Ammon's horn (tissue), 1 donor: Measurements from ENCODE around the gene CYSLTR2.
"Not testable (repeated sequence)": the region's sequence is repeated elsewhere in the genome, so short reads cannot be mapped to it uniquely, and the experiment has no call there.

ENCODE experiments used
- DNase-seq: peaks from one replicate; pipeline ENCODE4 v3.0.0-alpha.2; 2016; ENCODE audit warnings: low spot score

CYSLTR2 gene

GRCh38 chr13:48695776-48696175, 42.0 kb downstream of the CYSLTR2 start:
- no peak for DNase-seq

DNA sequence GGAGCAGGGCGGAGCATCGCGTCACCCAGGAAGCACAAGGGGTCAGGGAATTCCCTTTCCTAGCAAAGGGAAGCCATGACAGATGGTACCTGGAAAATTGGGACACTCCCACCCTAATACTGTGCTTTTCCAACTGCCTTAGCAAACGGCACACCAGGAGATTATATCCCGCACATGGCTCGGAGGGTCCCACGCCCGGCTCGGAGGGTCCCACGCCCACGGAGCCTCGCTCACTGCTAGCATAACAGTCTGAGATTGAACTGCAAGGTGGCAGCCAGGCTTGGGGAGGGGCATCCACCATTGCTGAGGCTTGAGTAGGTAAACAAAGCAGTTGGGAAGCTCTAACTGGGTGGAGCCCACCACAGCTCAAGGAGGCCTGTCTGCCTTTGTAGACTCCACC, 42.9 kb downstream of the CYSLTR2 start:
- not testable (repeated sequence) for DNase-seq

GRCh38 chr13:48707405-48707804, 53.7 kb downstream of the CYSLTR2 start:
- DNase-seq: no peak

GRCh38 chr13:48708764-48709163, 55.0 kb downstream of the CYSLTR2 start:
- DNase-seq: no peak

GRCh38 chr13:48709213-48709612, 55.5 kb downstream of the CYSLTR2 start:
- no peak for DNase-seq

- no peak for DNase-seq
These were observed 56.4 kb downstream of the CYSLTR2 start for GRCh38 chr13:48710160-48710559.

GRCh38 chr13:48712141-48712540, 58.4 kb downstream of the CYSLTR2 start:
- DNase-seq: no peak

GRCh38 chr13:48715977-48716376, 62.2 kb downstream of the CYSLTR2 start:
- no peak for DNase-seq

DNA sequence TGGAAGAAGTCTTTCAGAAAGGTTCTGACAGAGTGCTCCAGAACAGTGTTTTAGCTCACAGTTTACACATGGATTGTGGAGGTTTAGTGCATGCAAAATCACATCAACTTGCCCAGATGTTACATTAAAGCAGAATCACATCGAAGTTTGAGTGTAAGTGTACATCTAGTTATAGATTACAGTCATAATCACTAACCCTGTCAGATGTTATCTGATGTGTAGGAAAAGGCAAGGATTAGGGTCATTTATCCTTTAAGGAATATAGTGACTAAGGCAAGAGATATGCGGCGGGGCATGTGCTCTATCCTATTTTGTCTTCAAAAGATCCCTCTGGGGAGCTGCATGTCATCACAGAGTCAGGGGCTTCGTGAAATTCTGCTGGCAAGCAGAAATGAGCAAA, 66.9 kb downstream of the CYSLTR2 start:
- DNase-seq: no peak

GRCh38 chr13:48723168-48723567, 69.4 kb downstream of the CYSLTR2 start:
- DNase-seq: no peak

GRCh38 chr13:48725271-48725670, 71.5 kb downstream of the CYSLTR2 start:
- no peak for DNase-seq

DNA sequence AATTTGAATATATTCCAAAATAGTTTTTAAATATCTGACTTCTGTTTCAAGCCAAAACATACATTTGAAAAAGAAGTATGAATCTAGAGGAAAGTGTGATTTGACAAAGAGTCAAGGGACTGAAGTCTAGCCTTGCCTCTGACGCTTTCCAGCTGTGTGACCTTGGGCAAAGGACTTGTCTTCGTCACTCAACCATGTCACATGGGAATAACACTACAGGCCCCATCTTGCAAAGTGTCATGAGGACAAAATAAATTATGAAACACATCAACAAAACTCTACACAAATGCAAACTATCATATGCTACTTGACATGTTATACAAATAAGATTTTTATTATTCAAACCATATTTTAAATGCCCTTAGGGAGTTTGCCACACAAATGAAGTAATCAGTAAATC, 73.0 kb downstream of the CYSLTR2 start:
- no peak for DNase-seq

DNA sequence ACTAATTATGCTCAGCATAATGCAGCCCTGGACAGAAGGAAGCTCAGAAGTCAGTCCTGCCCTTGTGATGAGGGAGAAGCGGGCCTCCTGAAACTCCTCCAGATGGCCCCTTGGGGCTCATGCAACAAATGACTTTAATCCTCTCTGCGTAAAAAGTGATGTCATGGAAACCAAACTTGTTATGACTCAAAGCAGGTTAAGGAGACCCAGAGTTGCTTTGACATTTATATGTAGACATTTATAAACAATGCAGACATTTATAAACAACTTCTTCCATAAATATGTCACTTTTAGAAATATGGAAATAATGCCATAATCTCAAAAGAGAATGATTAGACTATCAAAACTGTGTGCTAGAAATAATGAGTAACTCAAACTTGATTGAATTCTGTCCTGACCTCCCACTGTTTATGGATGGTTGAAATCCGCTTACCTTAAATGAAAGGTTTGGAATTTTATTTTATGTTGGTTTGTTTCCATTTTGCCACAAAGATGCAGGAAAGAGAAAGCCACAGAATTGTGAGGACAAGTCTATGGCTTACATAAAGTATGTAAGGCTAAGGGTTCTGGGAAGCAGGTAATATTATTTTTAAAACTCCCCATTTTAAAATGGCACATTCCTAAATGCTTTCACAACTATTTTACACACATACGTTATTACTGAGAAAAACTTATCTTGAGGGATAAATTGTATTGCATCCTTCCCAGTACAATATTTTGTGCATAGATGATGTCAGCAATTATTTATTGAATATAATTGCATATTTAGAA, 73.7 kb downstream of the CYSLTR2 start:
- DNase-seq: no peak

DNA sequence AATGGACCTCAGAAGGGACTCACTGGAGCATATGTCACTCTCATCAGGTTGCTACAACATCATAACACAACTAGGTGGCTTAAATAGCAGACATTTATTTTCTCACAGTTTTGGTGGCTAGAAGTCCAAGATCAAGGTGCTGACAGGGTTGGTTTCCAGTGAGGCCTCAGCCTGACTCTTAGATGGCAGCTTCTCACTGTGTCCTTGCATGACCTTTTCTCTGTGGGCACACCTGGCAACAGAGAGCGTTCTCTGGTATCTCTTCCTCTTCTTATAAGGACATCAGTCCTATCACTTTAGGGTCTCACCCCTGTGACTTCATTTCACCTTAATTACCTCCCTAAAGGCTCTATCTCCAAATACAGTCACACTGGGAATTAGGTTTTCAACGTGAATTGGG, 74.5 kb downstream of the CYSLTR2 start:
- DNase-seq: no peak

GRCh38 chr13:48728876-48729275, 75.1 kb downstream of the CYSLTR2 start:
- no peak for DNase-seq

GRCh38 chr13:48729856-48730255, 76.1 kb downstream of the CYSLTR2 start:
- DNase-seq: no peak

GRCh38 chr13:48731001-48731658, 77.4 kb downstream of the CYSLTR2 start:
- no peak for DNase-seq

DNA sequence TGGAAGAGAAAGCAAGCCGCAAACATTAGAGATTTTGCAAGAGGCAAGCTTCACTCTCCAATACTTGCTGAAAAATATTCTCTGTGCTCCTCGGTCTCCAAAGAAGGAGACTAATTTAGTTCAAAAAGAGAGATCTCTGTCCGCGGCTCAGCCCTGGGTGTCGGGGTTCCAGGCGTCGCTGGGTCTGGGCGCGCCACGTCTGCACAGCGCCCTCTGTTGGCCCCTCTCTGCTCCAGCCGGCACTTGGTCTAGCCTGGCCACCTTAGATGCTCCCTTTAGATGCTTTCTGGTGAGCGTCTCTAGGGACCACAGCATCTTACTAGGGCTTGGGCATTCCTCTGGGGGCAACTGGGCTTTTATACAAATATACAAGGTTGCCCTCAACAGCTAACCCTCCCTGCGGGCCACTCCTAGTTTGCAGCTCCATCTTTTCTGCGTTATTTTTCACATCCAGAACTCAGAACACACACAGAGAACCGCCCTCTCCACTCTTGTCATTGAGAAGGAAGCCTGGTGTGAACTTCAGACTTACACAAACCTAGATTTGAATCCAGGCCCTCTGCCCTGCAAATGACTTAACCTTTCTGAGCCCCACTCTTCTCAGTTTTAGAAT, 78.3 kb downstream of the CYSLTR2 start:
- peak; percentile 49 for DNase-seq

- no peak for DNase-seq
These were observed 80.1 kb downstream of the CYSLTR2 start for GRCh38 chr13:48733739-48734335.

- peak; percentile 15 for DNase-seq
These were observed 81.8 kb downstream of the CYSLTR2 start for GRCh38 chr13:48735571-48735970.

DNA sequence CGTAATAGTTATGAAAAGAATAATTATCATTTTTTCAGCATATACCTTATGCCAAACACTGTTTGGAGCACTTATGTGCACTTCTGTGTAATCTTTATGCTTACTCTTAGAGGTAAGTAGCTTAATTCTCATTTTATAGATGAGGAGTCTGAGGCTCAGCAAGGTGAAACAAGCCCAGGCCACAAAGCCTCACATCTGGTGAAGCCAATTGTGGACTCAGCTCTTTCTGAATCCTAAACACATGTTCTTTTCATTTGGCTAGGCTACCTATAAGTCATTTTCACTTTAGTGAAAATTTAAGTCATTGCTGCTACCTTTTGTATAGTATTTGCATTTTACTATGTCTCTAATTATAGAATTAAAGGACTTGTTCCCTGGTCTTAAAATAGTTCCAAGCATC, 84.0 kb downstream of the CYSLTR2 start:
- no peak for DNase-seq

GRCh38 chr13:48738311-48738710, 84.6 kb downstream of the CYSLTR2 start:
- DNase-seq: no peak
